CD4-positive, CD25-positive, alpha-beta regulatory T cell (primary cell): ENCODE data around the gene HOXA4. TPM values are rescaled to one million over a fixed set of nuclear protein-coding genes. Genes with fewer than 3 reads are reported as not detected.

Experiments
- ATAC-seq, 2 donors: fragments of 150-1000 bp; cut with Tn5 transposase; one replicate each; pipeline ENCODE4 v1.10.0; 2021; ENCODE audit warnings: low read depth in 2 of 2, moderate number of reproducible peaks in 2 of 2, moderate library complexity in 1 of 2
- DNase-seq, 3 donors: peaks; one replicate each; pipeline versions ENCODE4 v3.0.0 to v3.0.0-alpha.2; 2012 to 2022; ENCODE audit warnings: mixed read lengths in 1 of 3
- H3K27ac ChIP-seq: one replicate; pipeline ENCODE4 v1.7.0; 2013; ENCODE audit warnings: mild to moderate bottlenecking, low read length; ENCODE audit not compliant: insufficient read depth, poor library complexity, severe bottlenecking
- H3K27me3 ChIP-seq: one replicate; pipeline ENCODE4 v1.7.0; 2013; ENCODE audit warnings: low read length; ENCODE audit not compliant: control insufficient read depth, insufficient read depth
- H3K36me3 ChIP-seq: one replicate; pipeline ENCODE4 v1.7.0; 2013; ENCODE audit warnings: mild to moderate bottlenecking, low read length, moderate library complexity; ENCODE audit not compliant: control insufficient read depth, insufficient read depth
- H3K4me1 ChIP-seq: 2 replicates; pipeline ENCODE4 v1.7.0; 2013; ENCODE audit warnings: mild to moderate bottlenecking, low read length; ENCODE audit not compliant: insufficient read depth, control insufficient read depth, poor library complexity, severe bottlenecking
- H3K4me3 ChIP-seq: one replicate; pipeline ENCODE4 v1.7.0; 2013; ENCODE audit warnings: low read depth, mild to moderate bottlenecking, low read length, moderate library complexity
- H3K9me3 ChIP-seq, 2 experiments: 1 replicate in 1 of 2; 2 replicates in 1 of 2; pipeline ENCODE4 v1.7.0; 2013; ENCODE audit warnings: low read length in 2 of 2, mild to moderate bottlenecking in 1 of 2, moderate library complexity in 1 of 2; ENCODE audit not compliant: control insufficient read depth in 2 of 2
- H3K27ac Mint-ChIP-seq, 3 donors: one replicate each; pipeline ENCODE4 v1.8.0; 2020 to 2022; ENCODE audit warnings: mild to moderate bottlenecking in 3 of 3, mixed read lengths in 3 of 3, moderate library complexity in 2 of 3
- H3K27me3 Mint-ChIP-seq: one replicate; pipeline ENCODE4 v1.8.0; 2022; ENCODE audit warnings: mild to moderate bottlenecking, mixed read lengths
- H3K36me3 Mint-ChIP-seq: one replicate; pipeline ENCODE4 v1.8.0; 2020; ENCODE audit warnings: mixed read lengths
- H3K4me1 Mint-ChIP-seq, 4 donors: one replicate each; pipeline ENCODE4 v1.8.0; 2020 to 2022; ENCODE audit warnings: mixed read lengths in 4 of 4, mild to moderate bottlenecking in 1 of 4
- H3K4me3 Mint-ChIP-seq, 4 donors: one replicate each; pipeline ENCODE4 v1.8.0; 2020 to 2022; ENCODE audit warnings: mild to moderate bottlenecking in 4 of 4, mixed read lengths in 4 of 4, moderate library complexity in 3 of 4
- H3K9me3 Mint-ChIP-seq, 7 donors: one replicate each; pipeline ENCODE4 v1.8.0; 2020 to 2022; ENCODE audit warnings: mixed read lengths in 7 of 7, mild to moderate bottlenecking in 3 of 7, moderate library complexity in 2 of 7
- polyA plus RNA-seq, 4 donors: library from polyadenylated mRNA; unstranded; fragments of 300-500 nt; fragmentation: Illumina TruSeq; gene quantifications; one replicate each; pipeline ENCODE4 v1.2.3, GENCODE V29; 2021
- total RNA-seq: library from RNA; stranded (reverse); gene quantifications from one replicate; pipeline ENCODE4 v1.2.3, GENCODE V29; 2022

HOXA4 gene
- total and polyA plus RNA-seq, 5 donors from 2014 or later = 0.13 to 0.18 TPM; not detected in 3

DNA sequence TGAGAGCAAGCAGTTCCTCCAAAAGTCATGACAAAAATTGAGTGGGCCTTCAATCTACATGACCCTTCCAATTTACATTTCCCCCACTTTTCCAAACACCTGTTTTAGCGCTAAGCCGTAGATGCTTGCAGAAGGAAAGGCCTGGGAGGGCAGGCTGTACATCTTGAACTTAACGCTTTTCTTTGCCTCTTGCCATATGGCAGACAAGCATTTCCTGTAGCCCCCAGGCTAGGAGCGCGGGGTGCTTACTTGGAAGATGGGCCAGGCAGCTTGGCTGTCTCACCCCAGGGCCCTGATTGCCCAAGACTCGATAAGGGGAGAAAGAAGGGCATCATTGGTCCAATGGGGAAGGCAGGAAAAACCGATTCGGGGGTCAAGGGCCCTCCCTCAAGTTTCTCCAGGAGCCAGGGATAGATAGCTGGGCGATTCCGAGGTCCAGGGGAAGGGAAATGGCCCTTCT is 41.8 kb upstream of the HOXA4 start:
- ATAC-seq (no peak), DNase-seq (no peak)
- Histone ChIP-seq H3K27me3 (peaks cover 49% of the 10 kb centered on the region), H3K36me3 (no peaks in the 10 kb centered on the region), H3K4me3 (no peak overlapping the region), H3K4me1 (peaks cover 44% of the 10 kb centered on the region), H3K27ac (no peak overlapping the region), H3K9me3 (no peaks in the 10 kb centered on the region)
- H3K27me3 Mint-ChIP-seq = peaks cover 74% of the 10 kb centered on the region
- H3K27ac Mint-ChIP-seq = peak overlapping the region in 1 of 3 donors; percentile 79
- H3K4me1 Mint-ChIP-seq = peaks cover 10 to 42% (median 13%) of the 10 kb centered on the region in 4 donors
- H3K4me3 Mint-ChIP-seq = peak overlapping the region; percentile 67 to 78 (median 74)
- H3K36me3 Mint-ChIP-seq = no peaks in the 10 kb centered on the region
- H3K9me3 Mint-ChIP-seq = peaks cover 0 to 11% (median 0%) of the 10 kb centered on the region in 7 donors

DNA sequence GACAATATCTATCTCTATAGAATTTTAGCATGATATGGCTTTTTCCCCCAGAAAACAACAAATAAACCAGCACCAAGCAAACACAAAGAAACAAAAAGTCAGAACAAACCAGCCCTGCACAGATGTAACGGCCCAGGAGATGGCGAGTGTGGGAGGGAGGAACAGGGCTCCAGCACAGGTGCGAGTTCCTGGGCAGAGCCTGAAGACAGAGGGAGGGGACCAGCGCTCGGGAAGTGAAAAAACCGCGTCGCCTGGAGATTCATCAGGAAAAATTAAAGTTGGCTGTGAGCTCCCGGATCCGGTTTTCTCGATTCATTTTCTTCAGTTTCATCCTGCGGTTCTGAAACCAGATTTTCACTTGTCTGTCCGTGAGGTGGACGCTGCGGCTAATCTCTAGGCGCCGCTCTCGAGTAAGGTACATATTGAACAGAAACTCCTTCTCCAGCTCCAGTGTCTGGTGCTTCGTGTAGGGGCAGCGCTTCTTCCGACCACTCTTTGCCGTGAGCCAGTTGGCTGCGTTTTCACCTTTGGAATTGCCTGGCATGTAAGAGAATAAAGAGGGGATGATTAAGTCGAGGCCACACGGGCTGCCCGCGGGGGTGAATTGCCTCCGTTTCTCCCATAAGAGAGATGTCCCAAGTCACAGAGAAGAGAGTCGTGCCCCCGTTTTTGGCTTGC is 41.2 kb upstream of the HOXA4 start:
- H3K27ac Mint-ChIP-seq = peak overlapping the region in 1 of 3 donors; percentile 79
- H3K4me1 Mint-ChIP-seq = peaks cover 10 to 46% (median 13%) of the 10 kb centered on the region in 4 donors
- ATAC-seq = no peak
- H3K27ac ChIP-seq = no peak overlapping the region
- DNase-seq = no peak
- H3K36me3 Mint-ChIP-seq = no peaks in the 10 kb centered on the region
- H3K36me3 ChIP-seq = no peaks in the 10 kb centered on the region
- H3K4me1 ChIP-seq = peaks cover 48% of the 10 kb centered on the region
- H3K27me3 ChIP-seq = peaks cover 50% of the 10 kb centered on the region
- H3K9me3 ChIP-seq = no peaks in the 10 kb centered on the region
- H3K4me3 ChIP-seq = no peak overlapping the region
- H3K9me3 Mint-ChIP-seq = peaks cover 0 to 11% (median 0%) of the 10 kb centered on the region in 7 donors
- peaks cover 76% of the 10 kb centered on the region for H3K27me3 Mint-ChIP-seq
- H3K4me3 Mint-ChIP-seq = peak overlapping the region; percentile 67 to 82 (median 76)

DNA sequence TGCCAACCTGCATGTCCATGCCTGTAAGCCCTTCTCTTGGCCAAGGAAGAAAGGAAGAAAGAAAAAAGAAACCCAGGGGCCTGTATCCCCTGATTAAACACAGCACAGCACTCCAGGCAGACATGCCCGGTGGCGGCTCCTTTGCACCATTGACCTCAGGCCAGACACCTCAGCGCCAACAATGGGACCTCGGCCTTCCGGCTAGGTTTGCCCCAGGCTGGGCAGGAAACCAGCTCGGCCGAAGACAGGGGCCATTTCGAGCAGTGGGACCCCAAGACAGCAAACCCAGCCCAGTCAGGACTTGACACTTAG is 40.7 kb upstream of the HOXA4 start:
- peaks cover 10 to 49% (median 13%) of the 10 kb centered on the region in 4 donors for H3K4me1 Mint-ChIP-seq
- DNase-seq (no peak), ATAC-seq (no peak)
- Histone ChIP-seq H3K4me1 (peaks cover 52% of the 10 kb centered on the region), H3K4me3 (no peak overlapping the region), H3K27me3 (peaks cover 50% of the 10 kb centered on the region), H3K27ac (no peak overlapping the region), H3K36me3 (no peaks in the 10 kb centered on the region), H3K9me3 (no peaks in the 10 kb centered on the region)
- H3K4me3 Mint-ChIP-seq = peak overlapping the region; percentile 43 to 74 (median 59)
- H3K36me3 Mint-ChIP-seq = no peaks in the 10 kb centered on the region
- peaks cover 0 to 11% (median 0%) of the 10 kb centered on the region in 7 donors for H3K9me3 Mint-ChIP-seq
- no peak overlapping the region for H3K27ac Mint-ChIP-seq
- peaks cover 81% of the 10 kb centered on the region for H3K27me3 Mint-ChIP-seq

DNA sequence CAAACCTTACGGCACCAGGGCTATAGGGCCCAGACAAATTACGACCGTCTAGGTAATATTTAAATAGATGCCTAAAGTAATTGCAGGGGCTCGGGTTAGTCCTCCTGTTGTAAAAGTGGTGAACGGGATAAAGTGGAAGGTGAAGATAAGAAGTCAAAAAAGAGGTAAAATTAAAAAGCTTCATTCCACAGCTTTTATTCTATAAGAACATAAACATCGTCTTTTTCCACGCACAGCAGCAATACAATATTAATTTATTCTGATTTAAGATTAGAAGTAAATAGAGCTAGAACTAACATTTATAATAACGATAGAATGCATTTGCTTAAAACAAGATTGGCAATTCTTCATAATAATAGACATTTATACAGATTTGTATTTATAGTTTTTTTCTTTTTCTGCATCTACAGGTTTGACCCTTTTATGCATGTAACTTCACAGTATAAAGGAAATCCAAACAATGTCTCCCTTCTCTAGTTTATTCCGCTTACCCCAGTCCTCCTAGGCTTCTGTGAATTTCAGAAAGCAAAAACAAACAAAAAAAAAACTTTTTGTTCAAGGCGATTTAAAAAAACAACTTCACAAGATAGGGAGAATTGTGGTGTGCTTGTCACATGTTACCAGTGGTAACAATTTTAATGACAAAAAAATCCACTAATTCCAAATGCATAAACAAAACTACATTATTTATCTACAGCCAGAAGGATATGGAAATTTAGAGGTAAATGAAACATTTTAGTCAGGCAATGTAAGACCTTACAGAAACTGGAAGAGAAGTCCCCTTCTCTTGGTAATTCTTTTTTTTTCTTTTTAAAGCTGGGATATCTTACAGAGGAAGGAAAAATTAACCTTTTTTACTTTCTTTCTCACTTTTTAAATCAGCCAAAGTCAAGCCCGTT is 40.1 kb upstream of the HOXA4 start:
- Mint-ChIP-seq H3K27me3 (peaks cover 81% of the 10 kb centered on the region), H3K4me1 (peaks cover 10 to 52% (median 16%) of the 10 kb centered on the region in 4 donors), H3K9me3 (peaks cover 0 to 14% (median 0%) of the 10 kb centered on the region in 7 donors), H3K4me3 (peak overlapping the region in 3 of 4 donors; percentile 67 to 79 (median 74)), H3K36me3 (no peaks in the 10 kb centered on the region), H3K27ac (peak overlapping the region in 1 of 3 donors; percentile 87)
- Histone ChIP-seq H3K36me3 (no peaks in the 10 kb centered on the region), H3K27me3 (peaks cover 51% of the 10 kb centered on the region), H3K9me3 (no peaks in the 10 kb centered on the region), H3K4me1 (peaks cover 58% of the 10 kb centered on the region), H3K4me3 (no peak overlapping the region), H3K27ac (no peak overlapping the region)
- DNase-seq (no peak), ATAC-seq (no peak)

DNA sequence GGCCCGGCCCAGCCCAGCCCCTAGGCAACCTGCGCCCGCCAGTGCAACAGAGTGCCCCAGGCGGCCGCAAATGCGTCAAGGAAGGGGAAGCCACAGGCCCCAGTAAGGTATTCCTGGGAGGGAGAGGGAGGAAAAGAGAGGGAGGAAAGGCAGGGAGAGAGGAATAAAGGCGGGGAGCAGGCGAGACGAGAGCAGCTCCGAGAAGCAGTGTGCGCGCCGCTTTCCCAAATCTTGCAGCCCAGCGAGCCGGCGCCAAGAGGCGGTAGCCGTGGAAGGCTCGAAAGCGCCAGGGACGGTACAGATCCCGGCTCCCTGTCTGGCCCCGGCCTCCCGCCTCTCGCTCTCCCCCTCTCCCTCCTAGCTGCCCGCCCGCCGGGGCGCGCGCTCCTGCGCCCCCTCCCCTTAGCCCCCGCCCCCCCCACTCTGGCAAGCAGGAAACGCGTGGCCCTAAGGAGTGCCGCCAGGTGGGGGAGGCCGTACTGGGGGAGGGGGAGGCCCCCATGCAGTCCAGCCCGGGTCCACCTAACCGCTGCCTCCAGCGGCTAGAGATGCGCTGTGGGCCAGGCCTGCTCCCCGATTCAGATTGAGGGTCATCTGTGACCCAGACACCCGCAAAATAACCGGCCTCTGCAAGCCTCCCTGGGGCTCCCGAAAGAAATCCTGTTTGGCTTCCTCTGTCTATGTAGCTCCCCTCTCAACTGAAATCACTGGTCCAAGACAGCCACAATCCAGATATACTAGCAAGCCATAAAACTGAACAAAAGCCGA is 39.3 kb upstream of the HOXA4 start:
- no peak for ATAC-seq

DNA sequence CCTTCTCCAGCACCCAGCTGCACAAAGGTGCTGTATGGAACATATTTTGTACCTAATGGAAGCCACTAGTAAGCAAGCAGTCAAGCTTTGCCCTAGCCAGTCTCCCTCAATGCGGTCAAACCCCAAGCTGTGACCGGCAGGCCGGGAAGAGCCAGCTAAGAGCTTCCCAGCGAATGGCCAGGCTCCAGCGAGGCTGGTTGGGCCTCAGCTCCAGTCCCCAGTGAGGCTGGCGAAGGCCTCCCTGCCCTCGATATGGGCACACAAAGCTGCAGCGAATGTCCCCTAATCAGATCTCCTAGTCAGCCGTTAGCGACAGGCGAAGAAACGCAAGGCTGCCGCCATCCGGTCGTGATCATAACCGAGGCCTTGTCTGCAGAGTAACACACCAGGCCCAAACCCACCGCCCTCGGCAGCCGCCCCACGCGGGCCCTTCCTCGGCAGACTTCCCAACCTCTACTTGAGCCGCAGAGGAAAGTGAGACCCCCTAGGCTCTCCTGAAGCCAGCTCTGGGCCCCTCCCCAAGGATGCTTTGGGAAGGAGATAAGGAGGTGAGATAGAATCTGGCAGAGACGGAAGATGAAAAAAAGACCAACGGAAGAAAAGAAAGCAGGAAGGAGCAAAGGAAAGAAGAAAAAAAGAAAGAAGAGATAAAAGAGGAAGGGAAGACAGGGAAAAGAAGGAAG is 37.8 kb upstream of the HOXA4 start:
- Mint-ChIP-seq H3K9me3 (peaks cover 0 to 15% (median 0%) of the 10 kb centered on the region in 7 donors), H3K27me3 (peaks cover 86% of the 10 kb centered on the region), H3K27ac (no peak overlapping the region), H3K36me3 (no peaks in the 10 kb centered on the region), H3K4me3 (peak overlapping the region; percentile 8 to 81 (median 56)), H3K4me1 (peaks cover 10 to 58% (median 18%) of the 10 kb centered on the region in 4 donors)
- H3K27ac ChIP-seq = no peak overlapping the region
- no peaks in the 10 kb centered on the region for H3K36me3 ChIP-seq
- H3K27me3 ChIP-seq = peaks cover 50% of the 10 kb centered on the region
- H3K9me3 ChIP-seq = no peaks in the 10 kb centered on the region
- peaks cover 62% of the 10 kb centered on the region for H3K4me1 ChIP-seq
- peak in 1 of 3 donors; percentile 41 for DNase-seq
- H3K4me3 ChIP-seq = no peak overlapping the region
- ATAC-seq = no peak

More for the DNA sequence above, 39.3 kb upstream of the HOXA4 start:
- Mint-ChIP-seq H3K27ac (peak overlapping the region in 1 of 3 donors; percentile 87), H3K4me3 (peak overlapping the region in 3 of 4 donors; percentile 26 to 79 (median 33)), H3K4me1 (peaks cover 10 to 55% (median 18%) of the 10 kb centered on the region in 4 donors), H3K27me3 (peaks cover 81% of the 10 kb centered on the region), H3K9me3 (peaks cover 0 to 15% (median 0%) of the 10 kb centered on the region in 7 donors), H3K36me3 (no peaks in the 10 kb centered on the region)
- H3K27ac ChIP-seq = no peak overlapping the region
- peaks cover 67% of the 10 kb centered on the region for H3K4me1 ChIP-seq
- peaks cover 46% of the 10 kb centered on the region for H3K27me3 ChIP-seq
- no peak for DNase-seq
- no peak overlapping the region for H3K4me3 ChIP-seq
- H3K9me3 ChIP-seq = no peaks in the 10 kb centered on the region
- H3K36me3 ChIP-seq = no peaks in the 10 kb centered on the region

DNA sequence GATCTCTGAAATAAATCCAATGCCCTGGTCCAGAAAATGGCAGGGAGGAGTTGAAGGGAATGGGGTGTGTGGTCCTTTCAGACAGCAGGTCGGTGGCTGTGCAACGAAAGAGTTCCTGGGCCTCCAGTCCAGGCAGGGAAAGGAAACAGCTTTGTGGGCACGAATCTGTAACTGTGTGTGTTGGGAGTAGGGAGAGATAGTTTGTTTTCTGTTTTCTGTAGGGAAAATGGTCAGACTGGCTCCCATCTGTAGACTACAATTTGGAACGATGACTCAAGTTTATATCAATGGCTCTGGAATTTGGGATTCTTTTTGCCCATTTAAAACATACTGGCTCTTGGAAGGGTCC is 37.3 kb upstream of the HOXA4 start:
- no peak overlapping the region for H3K27ac ChIP-seq
- Mint-ChIP-seq H3K36me3 (no peaks in the 10 kb centered on the region), H3K9me3 (peaks cover 0 to 15% (median 0%) of the 10 kb centered on the region in 7 donors), H3K27me3 (peaks cover 91% of the 10 kb centered on the region), H3K4me3 (peak overlapping the region; percentile 8 to 37 (median 22)), H3K4me1 (peaks cover 10 to 56% (median 18%) of the 10 kb centered on the region in 4 donors), H3K27ac (no peak overlapping the region)
- H3K36me3 ChIP-seq = no peaks in the 10 kb centered on the region
- H3K27me3 ChIP-seq = peaks cover 54% of the 10 kb centered on the region
- no peak for ATAC-seq
- no peak for DNase-seq
- H3K9me3 ChIP-seq = no peaks in the 10 kb centered on the region
- H3K4me3 ChIP-seq = no peak overlapping the region
- H3K4me1 ChIP-seq = peaks cover 56% of the 10 kb centered on the region
